ENCODE data around the gene MXI1.
A peak's percentile ranks its signal among the peaks of the same experiment; 100 is the strongest.

The MXI1 gene

GRCh38 chr10:110216942-110217661, 9.7 kb downstream of the MXI1 start:
- no peak for DNase-seq

GRCh38 chr10:110217662-110218008, 10.2 kb downstream of the MXI1 start:
- no peak for DNase-seq

- no peak for DNase-seq
Observed at GRCh38 chr10:110218632-110219031, 11.2 kb downstream of the MXI1 start.

- no peak for DNase-seq
Observed at GRCh38 chr10:110219884-110220283, 12.5 kb downstream of the MXI1 start.

- no peak for DNase-seq
Observed at GRCh38 chr10:110220398-110220797, 13.0 kb downstream of the MXI1 start.

- DNase-seq, result no peak
Observed at GRCh38 chr10:110221044-110221720, 13.8 kb downstream of the MXI1 start.

GRCh38 chr10:110221721-110222261, 14.4 kb downstream of the MXI1 start:
- DNase-seq, result peak; percentile 83

- DNase-seq, result no peak
Observed at GRCh38 chr10:110222641-110223297, 15.4 kb downstream of the MXI1 start.

GRCh38 chr10:110223298-110223925, 16.0 kb downstream of the MXI1 start:
- no peak for DNase-seq

GRCh38 chr10:110224992-110225391, 17.6 kb downstream of the MXI1 start:
- no peak for DNase-seq

GRCh38 chr10:110225441-110225755, 18.0 kb downstream of the MXI1 start:
- no peak for DNase-seq

- peak; percentile 91 for DNase-seq
Observed at GRCh38 chr10:110225756-110226542, 18.5 kb downstream of the MXI1 start.

GRCh38 chr10:110226543-110226925, 19.1 kb downstream of the MXI1 start:
- DNase-seq, result peak; percentile 95

- DNase-seq, result peak; percentile 76
Observed at GRCh38 chr10:110226926-110227641, 19.7 kb downstream of the MXI1 start.

- DNase-seq, result no peak
Observed at GRCh38 chr10:110228066-110228465, 20.7 kb downstream of the MXI1 start.

GRCh38 chr10:110229155-110229554, 21.8 kb downstream of the MXI1 start:
- DNase-seq, result no peak

GRCh38 chr10:110233846-110234245, 26.4 kb downstream of the MXI1 start:
- no peak for DNase-seq

- no peak for DNase-seq
Observed at GRCh38 chr10:110237894-110238480, 30.6 kb downstream of the MXI1 start.

- no peak for DNase-seq
Observed at GRCh38 chr10:110239892-110240291, 32.5 kb downstream of the MXI1 start.

- no peak for DNase-seq
Observed at GRCh38 chr10:110241407-110241806, 34.0 kb downstream of the MXI1 start.

- DNase-seq, result no peak
Observed at GRCh38 chr10:110241841-110242240, 34.4 kb downstream of the MXI1 start.

GRCh38 chr10:110242511-110242910, 35.1 kb downstream of the MXI1 start:
- no peak for DNase-seq

Measured in right forelimb (tissue), 1 donor.